Measurements from ENCODE around the gene COX7C. TPM values are rescaled to one million over a fixed set of nuclear protein-coding genes. Genes with fewer than 3 reads are reported as not detected.
"Not testable (repeated sequence)": the region's sequence is repeated elsewhere in the genome, so short reads cannot be mapped to it uniquely, and the experiment has no call there.

The COX7C gene
- total RNA-seq (641 TPM), polyA plus RNA-seq (ENCODE audit: insufficient read depth in 1 of 8, insufficient read length in 8 of 8, low replicate concordance in 1 of 8) (1,000 to 10,000 TPM in 2 of 8 donors, 100 to 1,000 TPM in 6; 740 to 1,070 (median 906) TPM)
- long read RNA-seq, donor 1, transcript COX7C-205 (3 exons, 369 nt): minor isoform, 32 of 233 reads
- long read RNA-seq, donor 1, transcript COX7C-201 (3 exons, 666 nt): major isoform, 177 of 233 reads
- long read RNA-seq, donor 1, partial matches to known transcripts: 10 of 233 reads
- long read RNA-seq, donor 1, other reads (novel, unspliced or antisense): 12 of 233 reads
- long read RNA-seq, donor 2, transcript COX7C-201 (3 exons, 666 nt): major isoform, 35 of 52 reads
- long read RNA-seq, donor 2, transcript COX7C-205 (3 exons, 369 nt): minor isoform, 9 of 52 reads
- long read RNA-seq, donor 2, partial matches to known transcripts: 7 of 52 reads
- long read RNA-seq, donor 2, other reads (novel, unspliced or antisense): 0 of 52 reads
- long read RNA-seq, donor 3, transcript COX7C-201 (3 exons, 666 nt): major isoform, 230 of 317 reads
- long read RNA-seq, donor 3, transcript COX7C-205 (3 exons, 369 nt): minor isoform, 48 of 317 reads
- long read RNA-seq, donor 3, partial matches to known transcripts: 10 of 317 reads
- long read RNA-seq, donor 3, other reads (novel, unspliced or antisense): 28 of 317 reads
- long read RNA-seq, donor 4, transcript COX7C-205 (3 exons, 369 nt): minor isoform, 43 of 436 reads
- long read RNA-seq, donor 4, transcript COX7C-201 (3 exons, 666 nt): major isoform, 329 of 436 reads
- long read RNA-seq, donor 4, transcript COX7C-203 (2 exons, 1,584 nt): minor isoform, 7 of 436 reads
- long read RNA-seq, donor 4, partial matches to known transcripts: 15 of 436 reads
- long read RNA-seq, donor 4, other reads (novel, unspliced or antisense): 42 of 436 reads
- long read RNA-seq, donor 5, transcript COX7C-201 (3 exons, 666 nt): major isoform, 753 of 1,030 reads
- long read RNA-seq, donor 5, transcript COX7C-203 (2 exons, 1,584 nt): minor isoform, 16 of 1,030 reads
- long read RNA-seq, donor 5, transcript COX7C-205 (3 exons, 369 nt): minor isoform, 145 of 1,030 reads
- long read RNA-seq, donor 5, partial matches to known transcripts: 44 of 1,030 reads
- long read RNA-seq, donor 5, other reads (novel, unspliced or antisense): 72 of 1,030 reads
- long read RNA-seq, donor 6, transcript COX7C-205 (3 exons, 369 nt): minor isoform, 164 of 1,188 reads
- long read RNA-seq, donor 6, transcript COX7C-203 (2 exons, 1,584 nt): minor isoform, 6 of 1,188 reads
- long read RNA-seq, donor 6, transcript COX7C-201 (3 exons, 666 nt): major isoform, 875 of 1,188 reads
- long read RNA-seq, donor 6, partial matches to known transcripts: 52 of 1,188 reads
- long read RNA-seq, donor 6, other reads (novel, unspliced or antisense): 89 of 1,188 reads
- long read RNA-seq, donor 7, transcript COX7C-205 (3 exons, 369 nt): minor isoform, 97 of 850 reads
- long read RNA-seq, donor 7, transcript COX7C-201 (3 exons, 666 nt): major isoform, 646 of 850 reads
- long read RNA-seq, donor 7, transcript COX7C-203 (2 exons, 1,584 nt): minor isoform, 8 of 850 reads
- long read RNA-seq, donor 7, partial matches to known transcripts: 45 of 850 reads
- long read RNA-seq, donor 7, other reads (novel, unspliced or antisense): 53 of 850 reads
- long read RNA-seq, donor 8, transcript COX7C-201 (3 exons, 666 nt): major isoform, 493 of 688 reads
- long read RNA-seq, donor 8, transcript COX7C-205 (3 exons, 369 nt): minor isoform, 88 of 688 reads
- long read RNA-seq, donor 8, partial matches to known transcripts: 62 of 688 reads
- long read RNA-seq, donor 8, other reads (novel, unspliced or antisense): 45 of 688 reads
- long read RNA-seq, donor 9, transcript COX7C-205 (3 exons, 369 nt): minor isoform, 65 of 607 reads
- long read RNA-seq, donor 9, transcript COX7C-203 (2 exons, 1,584 nt): minor isoform, 7 of 607 reads
- long read RNA-seq, donor 9, transcript COX7C-201 (3 exons, 666 nt): major isoform, 465 of 607 reads
- long read RNA-seq, donor 9, partial matches to known transcripts: 26 of 607 reads
- long read RNA-seq, donor 9, other reads (novel, unspliced or antisense): 44 of 607 reads
- long read RNA-seq, donor 10, transcript COX7C-201 (3 exons, 666 nt): major isoform, 681 of 974 reads
- long read RNA-seq, donor 10, transcript COX7C-205 (3 exons, 369 nt): minor isoform, 108 of 974 reads
- long read RNA-seq, donor 10, transcript COX7C-203 (2 exons, 1,584 nt): minor isoform, 6 of 974 reads
- long read RNA-seq, donor 10, partial matches to known transcripts: 95 of 974 reads
- long read RNA-seq, donor 10, other reads (novel, unspliced or antisense): 82 of 974 reads
- long read RNA-seq, donor 11, transcript COX7C-203 (2 exons, 1,584 nt): minor isoform, 8 of 603 reads
- long read RNA-seq, donor 11, transcript COX7C-201 (3 exons, 666 nt): major isoform, 470 of 603 reads
- long read RNA-seq, donor 11, transcript COX7C-205 (3 exons, 369 nt): minor isoform, 71 of 603 reads
- long read RNA-seq, donor 11, partial matches to known transcripts: 16 of 603 reads
- long read RNA-seq, donor 11, other reads (novel, unspliced or antisense): 37 of 603 reads

GRCh38 chr5:86617756-86618576 is at the start of gene COX7C:
Gene COX7C (plus strand): TSS chr5:86617941. CDS start chr5:86618056, 115 bp downstream.
- Histone ChIP-seq H3K36me3 (ENCODE audit: control insufficient read depth, insufficient read depth, low read length) (peaks cover 18% of the 10 kb centered on the region), H3K9me3 (replicated peaks; ENCODE audit: control insufficient read depth, low read depth, low read length) (no peaks in the 10 kb centered on the region), H3K4me1 (ENCODE audit: control insufficient read depth, insufficient read depth, low read length) (peaks cover 5% of the 10 kb centered on the region), H3K27ac (ENCODE audit: low read length) (peak within 1 kb of the TSS; percentile 86), H3K4me3 (ENCODE audit: low read length) (peak within 1 kb of the TSS; percentile 92), H3K27me3 (ENCODE audit: control insufficient read depth, insufficient read depth, low read length) (peaks cover 3% of the 10 kb centered on the region)
- 0% methylated on average over 26 of the region's 41 CpGs for WGBS (ENCODE audit: insufficient coverage)
- DNase-seq: peak; percentile 99

GRCh38 chr5:86569522-86570426 is 48.0 kb upstream of the COX7C start:
- H3K27me3 ChIP-seq (ENCODE audit: control insufficient read depth, insufficient read depth, low read length); H3K4me3 ChIP-seq (ENCODE audit: low read length); H3K27ac ChIP-seq (ENCODE audit: low read length); DNase-seq; H3K9me3 ChIP-seq (replicated peaks; ENCODE audit: control insufficient read depth, low read depth, low read length); H3K36me3 ChIP-seq (ENCODE audit: control insufficient read depth, insufficient read depth, low read length); H3K4me1 ChIP-seq (ENCODE audit: control insufficient read depth, insufficient read depth, low read length): not testable (repeated sequence)
- WGBS (ENCODE audit: insufficient coverage): 94% methylated on average over 23 of the region's 44 CpGs

- no peak overlapping the region for H3K4me3 ChIP-seq (ENCODE audit: low read length)
- no peaks in the 10 kb centered on the region for H3K27me3 ChIP-seq (ENCODE audit: control insufficient read depth, insufficient read depth, low read length)
- DNase-seq: no peak
- H3K4me1 ChIP-seq (ENCODE audit: control insufficient read depth, insufficient read depth, low read length): no peaks in the 10 kb centered on the region
- 94% methylated on average over 12 of the region's 20 CpGs for WGBS (ENCODE audit: insufficient coverage)
- H3K27ac ChIP-seq (ENCODE audit: low read length): no peak overlapping the region
- no peaks in the 10 kb centered on the region for H3K36me3 ChIP-seq (ENCODE audit: control insufficient read depth, insufficient read depth, low read length)
- H3K9me3 ChIP-seq (replicated peaks; ENCODE audit: control insufficient read depth, low read depth, low read length): peaks cover 3% of the 10 kb centered on the region
Measured at GRCh38 chr5:86570427-86571083, 47.2 kb upstream of the COX7C start.

GRCh38 chr5:86571109-86571508 is 46.6 kb upstream of the COX7C start:
- not testable (repeated sequence) for H3K4me1 ChIP-seq (ENCODE audit: control insufficient read depth, insufficient read depth, low read length); H3K36me3 ChIP-seq (ENCODE audit: control insufficient read depth, insufficient read depth, low read length); H3K4me3 ChIP-seq (ENCODE audit: low read length); DNase-seq; H3K27ac ChIP-seq (ENCODE audit: low read length); H3K27me3 ChIP-seq (ENCODE audit: control insufficient read depth, insufficient read depth, low read length); H3K9me3 ChIP-seq (replicated peaks; ENCODE audit: control insufficient read depth, low read depth, low read length)
- WGBS (ENCODE audit: insufficient coverage): 80% methylated on average over 1 of the region's 12 CpGs

- DNase-seq: no peak
- Histone ChIP-seq H3K36me3 (ENCODE audit: control insufficient read depth, insufficient read depth, low read length) (no peaks in the 10 kb centered on the region), H3K9me3 (replicated peaks; ENCODE audit: control insufficient read depth, low read depth, low read length) (peaks cover 3% of the 10 kb centered on the region), H3K4me3 (ENCODE audit: low read length) (no peak overlapping the region), H3K27ac (ENCODE audit: low read length) (no peak overlapping the region), H3K27me3 (ENCODE audit: control insufficient read depth, insufficient read depth, low read length) (no peaks in the 10 kb centered on the region), H3K4me1 (ENCODE audit: control insufficient read depth, insufficient read depth, low read length) (no peaks in the 10 kb centered on the region)
- no CpG with 5 or more reads among the region's 7 CpGs for WGBS (ENCODE audit: insufficient coverage)
Measured at GRCh38 chr5:86572825-86573517, 44.8 kb upstream of the COX7C start.

- no peaks in the 10 kb centered on the region for H3K27me3 ChIP-seq (ENCODE audit: control insufficient read depth, insufficient read depth, low read length)
- DNase-seq: no peak
- H3K4me1 ChIP-seq (ENCODE audit: control insufficient read depth, insufficient read depth, low read length): no peaks in the 10 kb centered on the region
- H3K27ac ChIP-seq (ENCODE audit: low read length): no peak overlapping the region
- no CpG with 5 or more reads among the region's 3 CpGs for WGBS (ENCODE audit: insufficient coverage)
- no peaks in the 10 kb centered on the region for H3K9me3 ChIP-seq (replicated peaks; ENCODE audit: control insufficient read depth, low read depth, low read length)
- H3K4me3 ChIP-seq (ENCODE audit: low read length): no peak overlapping the region
- no peaks in the 10 kb centered on the region for H3K36me3 ChIP-seq (ENCODE audit: control insufficient read depth, insufficient read depth, low read length)
Measured at GRCh38 chr5:86579502-86579901, 38.2 kb upstream of the COX7C start.
